Measurements from ENCODE around the gene RIPK1.
"Not testable (repeated sequence)": the region's sequence is repeated elsewhere in the genome, so short reads cannot be mapped to it uniquely, and the experiment has no call there.

Gene RIPK1

DNA sequence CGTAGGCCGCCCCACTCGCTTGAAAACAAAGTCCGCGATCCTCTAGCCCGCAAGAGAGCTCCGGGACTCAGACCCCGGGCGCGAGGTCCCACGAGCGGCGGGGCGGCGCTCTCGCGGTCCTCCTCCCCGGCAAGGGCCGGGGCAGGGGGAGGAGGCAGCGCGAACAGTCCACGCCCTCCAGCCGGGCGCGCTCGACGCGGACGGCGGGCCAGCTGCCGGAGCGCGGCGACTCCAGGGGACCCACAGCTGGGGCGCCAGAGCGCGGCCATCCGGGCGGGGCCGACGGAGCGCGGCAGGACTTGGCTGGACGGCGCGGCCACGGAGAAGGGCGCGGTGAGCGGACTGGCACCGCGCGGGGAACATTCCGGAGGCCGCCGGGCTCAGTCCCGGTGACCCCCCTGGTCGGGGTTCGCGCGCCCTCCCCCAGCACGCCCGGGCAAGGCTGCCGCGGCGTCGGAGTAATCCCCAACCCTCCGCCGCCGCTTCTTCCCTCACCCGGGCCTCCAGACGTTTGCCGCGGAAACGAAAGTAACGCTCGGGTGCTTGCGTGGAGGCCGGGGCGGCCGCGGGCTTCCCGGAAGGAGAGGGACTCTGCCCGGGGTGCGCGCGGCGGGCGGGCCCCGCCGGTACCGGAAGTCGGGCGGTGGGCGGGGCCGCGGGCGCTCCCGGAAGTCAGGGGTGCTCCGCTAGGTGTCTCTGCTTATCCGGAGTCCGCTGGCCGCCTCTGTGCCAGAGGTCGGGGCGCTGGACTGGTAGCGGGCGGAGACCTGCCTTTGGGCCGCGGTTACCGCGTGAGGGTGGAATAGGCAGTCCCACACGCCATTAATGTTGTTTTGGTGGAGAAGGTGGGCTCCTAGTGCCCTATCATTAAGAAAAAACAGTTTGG lies at the start of gene RIPK1:
Gene RIPK1 (plus strand): TSS at position 166 of the 886 bp plus-strand sequence. CDS start 8,330 bp downstream, outside the sequence.
- peak; percentile 93 for DNase-seq (ENCODE audit: low spot score)

GRCh38 chr6:3019065-3019464 lies 49.2 kb upstream of the RIPK1 start:
- no peak for DNase-seq (ENCODE audit: low spot score)

DNA sequence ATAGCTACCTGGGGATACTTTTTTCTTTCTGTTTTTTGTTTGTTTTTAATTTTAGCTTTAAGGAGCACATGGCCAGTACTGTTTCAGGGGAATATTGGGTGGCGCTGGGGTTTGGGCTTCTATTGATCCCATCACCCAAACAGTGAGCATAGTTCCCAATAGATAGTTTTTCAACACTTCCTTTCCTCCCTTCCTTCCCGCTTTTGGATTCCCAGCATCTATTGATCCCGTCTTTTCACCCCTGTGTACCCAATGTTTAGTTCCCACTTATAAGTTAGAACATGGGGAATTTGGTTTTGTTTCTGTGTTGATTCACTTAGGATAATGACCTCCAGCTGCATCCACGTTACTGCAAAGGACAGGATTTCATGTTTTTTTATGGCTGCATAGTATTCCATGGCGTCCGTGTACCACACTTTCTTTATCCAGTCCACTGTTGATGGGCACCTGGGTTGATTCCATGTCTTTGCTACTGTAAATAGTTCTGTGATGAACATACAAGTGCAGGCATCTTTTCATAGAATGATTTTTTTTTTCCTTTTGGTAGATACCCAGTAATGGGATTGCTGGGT lies 48.5 kb upstream of the RIPK1 start:
- DNase-seq (ENCODE audit: low spot score) = no peak

GRCh38 chr6:3020976-3021598 lies 47.2 kb upstream of the RIPK1 start:
- DNase-seq (ENCODE audit: low spot score) = not testable (repeated sequence)

GRCh38 chr6:3022765-3023662 lies 45.3 kb upstream of the RIPK1 start:
- peak; percentile 19 for DNase-seq (ENCODE audit: low spot score)

GRCh38 chr6:3023663-3024483 lies 44.4 kb upstream of the RIPK1 start:
- peak; percentile 85 for DNase-seq (ENCODE audit: low spot score)

- peak; percentile 48 for DNase-seq (ENCODE audit: low spot score)
These were observed 41.3 kb upstream of the RIPK1 start for GRCh38 chr6:3026791-3027626.

DNA sequence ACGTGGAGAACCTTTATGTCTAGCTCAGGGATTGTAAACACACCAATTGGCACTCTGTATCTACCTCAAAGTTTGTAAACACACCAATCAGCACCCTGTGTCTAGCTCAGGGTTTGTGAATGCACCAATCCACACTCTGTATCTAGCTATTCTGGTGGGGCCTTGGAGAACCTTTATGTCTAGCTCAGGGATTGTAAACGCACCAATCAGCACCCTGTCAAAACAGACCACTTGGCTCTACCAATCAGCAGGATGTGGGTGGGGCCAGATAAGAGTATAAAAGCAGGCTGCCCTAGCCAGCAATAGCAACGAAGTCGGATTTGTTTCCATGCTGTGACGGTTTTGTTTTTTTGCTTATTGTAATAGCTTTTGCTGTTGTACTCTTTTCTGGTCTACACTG lies 40.1 kb upstream of the RIPK1 start:
- not testable (repeated sequence) for DNase-seq (ENCODE audit: low spot score)

DNA sequence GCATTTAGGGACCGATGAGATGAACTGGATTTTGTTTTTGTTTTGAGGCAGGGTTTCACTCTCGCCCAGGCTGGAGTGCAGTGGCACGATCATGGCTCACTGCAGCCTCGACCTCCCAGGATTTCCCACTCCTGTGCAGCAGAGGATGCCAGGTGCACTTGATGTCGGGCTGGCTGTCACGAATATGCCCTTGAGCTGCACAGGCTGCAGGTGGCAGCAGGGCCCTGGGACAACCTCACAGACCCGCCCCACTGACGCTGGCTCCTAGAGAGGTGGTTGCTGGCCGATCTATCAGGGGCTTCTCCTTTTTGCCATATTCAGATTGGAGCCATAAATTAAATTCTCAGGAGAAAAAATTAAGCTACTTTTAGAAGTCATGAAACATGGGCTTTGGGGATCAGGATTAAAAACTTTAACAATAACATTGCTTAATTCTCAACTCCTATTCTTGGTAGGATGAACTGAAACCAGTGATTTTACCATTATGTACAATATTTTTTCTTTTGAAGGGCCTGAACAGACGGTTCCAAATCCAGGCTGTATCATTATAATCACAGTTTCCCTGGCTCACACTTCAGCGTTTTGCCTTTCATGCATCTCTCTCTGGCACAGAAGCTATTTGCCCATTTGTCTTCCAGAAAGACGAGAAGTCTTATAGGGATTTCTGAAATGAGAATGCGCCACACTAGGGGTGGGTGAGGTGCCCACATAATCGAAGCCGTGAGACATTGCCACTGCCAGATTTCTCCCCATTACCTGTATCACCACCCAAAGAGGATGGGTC lies 36.2 kb upstream of the RIPK1 start:
- no peak for DNase-seq (ENCODE audit: low spot score)

DNA sequence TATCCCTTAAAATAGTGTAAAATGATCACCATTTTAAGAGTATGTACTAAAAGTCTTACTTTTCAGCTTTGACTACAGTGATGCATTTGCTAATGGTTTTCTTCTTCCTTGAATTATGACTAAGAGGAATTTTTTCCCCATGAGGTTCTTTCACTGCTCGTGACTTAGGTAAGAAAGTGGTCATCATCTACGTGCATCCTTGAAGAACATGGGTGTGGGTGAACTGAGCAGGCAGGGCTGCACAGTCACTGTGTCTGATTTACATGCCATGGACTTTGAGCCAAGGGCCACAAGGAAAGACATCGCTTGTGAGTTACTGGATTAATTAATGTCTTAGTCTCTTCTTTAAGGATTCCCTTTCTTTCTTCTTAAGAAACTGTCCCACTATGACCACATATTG lies 35.3 kb upstream of the RIPK1 start:
- no peak for DNase-seq (ENCODE audit: low spot score)

DNA sequence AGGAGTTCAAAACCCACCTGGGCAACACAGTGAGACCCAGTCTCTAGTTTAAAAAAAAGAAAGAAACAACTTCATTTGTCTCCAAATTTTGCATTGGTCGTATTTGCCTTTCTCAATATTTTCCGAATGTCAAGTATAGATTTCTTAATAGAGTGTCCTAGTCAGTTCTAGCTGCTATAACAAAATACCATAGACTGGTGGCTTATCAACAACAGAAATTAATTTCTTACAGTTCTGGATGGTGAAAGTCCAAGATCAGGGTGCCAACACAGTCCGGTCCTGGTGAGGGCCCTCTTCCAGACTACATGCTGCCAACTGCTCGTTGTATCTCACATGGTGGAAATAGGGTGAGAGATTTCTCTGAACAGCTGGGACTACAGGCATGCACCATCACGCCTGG lies 34.6 kb upstream of the RIPK1 start:
- no peak for DNase-seq (ENCODE audit: low spot score)

GRCh38 chr6:3035397-3035796 lies 32.9 kb upstream of the RIPK1 start:
- no peak for DNase-seq (ENCODE audit: low spot score)

- no peak for DNase-seq (ENCODE audit: low spot score)
These were observed 31.2 kb upstream of the RIPK1 start for GRCh38 chr6:3036861-3037637.

DNA sequence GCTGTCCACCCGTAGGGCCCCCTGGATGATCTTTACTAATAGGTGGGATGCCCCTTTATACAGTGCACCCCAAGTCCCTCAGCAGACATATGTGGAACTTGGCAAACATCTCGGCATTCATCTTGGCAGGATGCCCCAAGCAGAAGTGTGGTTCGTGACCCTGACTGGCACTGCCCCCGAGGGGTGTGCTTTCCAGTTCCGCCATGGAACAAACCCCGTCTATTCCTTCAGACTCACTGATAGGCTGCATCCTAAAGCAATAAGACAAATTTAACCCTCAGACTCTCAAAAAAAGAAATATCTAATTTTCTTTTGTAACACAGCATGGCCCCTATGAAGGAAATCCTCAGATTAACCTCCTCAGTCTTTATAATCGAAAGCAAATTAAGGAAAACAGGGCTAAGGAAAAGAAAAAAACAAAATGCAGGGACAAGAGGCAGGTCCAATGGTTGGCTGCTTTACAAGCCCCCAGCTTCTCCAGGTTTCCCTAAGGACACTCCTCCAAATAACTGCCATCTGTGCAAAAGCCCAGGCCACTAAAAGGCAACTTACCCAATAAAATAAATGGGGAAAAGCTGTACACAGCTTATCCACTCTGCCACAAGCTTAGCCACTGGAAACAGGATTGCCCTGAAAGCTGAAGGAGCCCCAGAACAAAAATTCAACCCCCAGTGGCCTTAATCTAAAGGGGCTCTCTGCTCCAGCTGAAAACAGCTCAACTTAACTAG lies 30.5 kb upstream of the RIPK1 start:
- no peak for DNase-seq (ENCODE audit: low spot score)

DNA sequence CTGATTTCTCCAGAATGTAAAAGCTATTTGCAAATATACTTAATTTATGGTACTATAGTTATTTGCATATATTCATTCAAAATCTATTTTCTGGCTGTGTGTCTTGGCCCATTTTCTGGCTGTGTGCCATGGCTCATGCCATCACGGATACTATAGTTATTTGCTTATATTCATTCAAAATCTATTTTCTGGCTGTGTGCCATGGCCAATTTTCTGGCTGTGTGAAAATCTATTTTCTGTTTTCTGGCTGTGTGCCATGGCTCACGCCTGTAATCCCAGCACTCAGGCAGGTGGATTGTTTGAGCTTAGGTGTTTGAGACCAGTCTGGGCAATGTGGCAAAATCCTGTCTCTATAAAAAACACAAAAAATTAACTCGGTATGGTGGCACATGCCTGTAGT lies 28.9 kb upstream of the RIPK1 start:
- DNase-seq (ENCODE audit: low spot score) = no peak

- DNase-seq (ENCODE audit: low spot score) = no peak
These were observed 27.1 kb upstream of the RIPK1 start for GRCh38 chr6:3041147-3041546.

DNA sequence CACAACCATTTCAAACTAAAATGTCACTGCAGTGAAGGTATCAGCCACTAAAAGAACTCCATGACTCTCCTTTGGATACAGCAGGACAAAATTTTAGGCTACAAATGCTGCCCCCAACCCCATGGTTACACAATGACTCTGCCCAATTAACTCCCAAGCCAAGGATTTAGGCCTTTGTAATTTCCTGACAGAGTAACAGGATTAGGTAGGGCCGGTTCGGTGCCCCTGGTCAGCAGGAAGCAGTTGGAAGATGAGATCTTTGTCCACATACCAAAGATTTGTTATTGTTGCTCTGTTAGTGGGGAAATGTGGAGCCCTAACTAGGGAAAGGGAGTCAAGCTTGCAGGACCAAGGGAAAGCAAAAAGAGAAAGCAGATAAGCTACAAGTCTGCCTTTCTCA lies 26.7 kb upstream of the RIPK1 start:
- no peak for DNase-seq (ENCODE audit: low spot score)

DNA sequence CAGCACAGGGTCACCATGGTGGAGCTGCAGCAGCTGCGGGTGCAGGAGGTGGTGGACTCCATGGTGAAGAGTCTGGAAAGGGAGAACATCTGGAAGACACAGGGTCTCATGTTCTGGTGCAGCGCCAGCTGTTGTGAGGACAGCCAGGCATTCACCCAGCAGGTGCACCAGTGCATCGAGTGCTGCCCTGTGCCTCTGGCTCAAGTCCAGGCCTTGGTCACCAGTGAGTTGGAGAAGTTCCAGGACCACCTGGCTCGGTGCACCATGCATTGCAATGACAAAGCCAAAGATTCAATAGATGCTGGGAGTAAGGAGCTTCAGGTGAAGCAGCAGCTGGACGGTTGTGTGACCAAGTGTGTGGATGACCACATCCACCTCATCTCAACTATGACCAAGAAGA lies 22.9 kb upstream of the RIPK1 start:
- DNase-seq (ENCODE audit: low spot score) = no peak
